CD4-positive, alpha-beta memory T cell (primary cell): ENCODE results near the gene CRIM1. TPM values are rescaled to one million over a fixed set of nuclear protein-coding genes. Genes with fewer than 3 reads are reported as not detected.

Experiments
- CTCF ChIA-PET: fragments of 350-600 bp; sonication (Branson Sonifier 250); formaldehyde crosslinking; loops from one replicate; lab custom pipeline; 2021; ENCODE audit warnings: inconsistent platforms; ENCODE audit not compliant: partially characterized antibody; lab: Charles Lee
- POLR2A ChIA-PET: fragments of 350-600 bp; sonication (Branson Sonifier 250); formaldehyde crosslinking; loops from one replicate; lab custom pipeline; 2021; ENCODE audit not compliant: partially characterized antibody; lab: Charles Lee
- DNase-seq, 5 donors: peaks; one replicate each; pipeline versions ENCODE4 v3.0.0 to v3.0.0-alpha.2; 2020 to 2022; ENCODE audit warnings: mixed read lengths in 1 of 5
- H3K27ac ChIP-seq: one replicate; pipeline ENCODE4 v1.7.0; 2013; ENCODE audit warnings: low read depth, low read length
- H3K27me3 ChIP-seq: 2 replicates; pipeline ENCODE4 v1.7.0; 2013; ENCODE audit warnings: mild to moderate bottlenecking, low read length, moderate library complexity; ENCODE audit not compliant: insufficient read depth
- H3K36me3 ChIP-seq: 2 replicates; pipeline ENCODE4 v1.7.0; 2013; ENCODE audit warnings: mild to moderate bottlenecking, low read length, moderate library complexity; ENCODE audit not compliant: insufficient read depth
- H3K4me1 ChIP-seq: 2 replicates; pipeline ENCODE4 v1.7.0; 2013; ENCODE audit warnings: mild to moderate bottlenecking, low read length, moderate library complexity; ENCODE audit not compliant: insufficient read depth
- H3K4me3 ChIP-seq, 2 donors: one replicate each; pipeline ENCODE4 v1.7.0; 2013; ENCODE audit warnings: low read length in 2 of 2, mild to moderate bottlenecking in 1 of 2
- H3K9me3 ChIP-seq, 2 donors: one replicate each; pipeline ENCODE4 v1.7.0; 2013; ENCODE audit warnings: low read length in 2 of 2, control low read depth in 1 of 2; ENCODE audit not compliant: control insufficient read depth in 1 of 2
- H3K27ac Mint-ChIP-seq, 7 donors: one replicate each; pipeline ENCODE4 v1.8.0; 2020 to 2021; ENCODE audit warnings: mixed read lengths in 7 of 7, mild to moderate bottlenecking in 6 of 7, inconsistent platforms in 3 of 7, moderate library complexity in 3 of 7
- H3K27me3 Mint-ChIP-seq, 2 donors: one replicate each; pipeline ENCODE4 v1.8.0; 2020 to 2021; ENCODE audit warnings: mixed read lengths in 2 of 2
- H3K36me3 Mint-ChIP-seq, 2 donors: one replicate each; pipeline ENCODE4 v1.8.0; 2020 to 2021; ENCODE audit warnings: mixed read lengths in 2 of 2, inconsistent platforms in 1 of 2, mild to moderate bottlenecking in 1 of 2
- H3K4me1 Mint-ChIP-seq, 4 donors: one replicate each; pipeline ENCODE4 v1.8.0; 2020 to 2021; ENCODE audit warnings: mixed read lengths in 4 of 4, mild to moderate bottlenecking in 1 of 4
- H3K4me3 Mint-ChIP-seq, 8 donors: one replicate each; pipeline ENCODE4 v1.8.0; 2020 to 2021; ENCODE audit warnings: mixed read lengths in 8 of 8, mild to moderate bottlenecking in 7 of 8, moderate library complexity in 6 of 8, inconsistent platforms in 3 of 8
- H3K9me3 Mint-ChIP-seq, 8 donors: one replicate each; pipeline ENCODE4 v1.8.0; 2020 to 2021; ENCODE audit warnings: mixed read lengths in 8 of 8, mild to moderate bottlenecking in 5 of 8, inconsistent platforms in 3 of 8, moderate library complexity in 1 of 8
- intact Hi-C: fragments of 100-400 bp; cut with micrococcal nuclease; formaldehyde crosslinking; loops from one replicate; pipeline ENCODE4 v1.15.1; 2023
- polyA plus RNA-seq, 2 donors: library from polyadenylated mRNA; unstranded; fragments of 300-500 nt; fragmentation: Illumina TruSeq; gene quantifications; one replicate each; pipeline ENCODE4 v1.2.3, GENCODE V29; 2021
- total RNA-seq, 2 experiments: library from RNA; stranded (reverse); gene quantifications; one replicate each; pipeline ENCODE4 v1.2.3, GENCODE V29; 2021

CRIM1 gene
- total and polyA plus RNA-seq, 4 experiments from 2014 or later, result 0.91 to 12.0 (median 6.8) TPM; not detected in 1

DNA sequence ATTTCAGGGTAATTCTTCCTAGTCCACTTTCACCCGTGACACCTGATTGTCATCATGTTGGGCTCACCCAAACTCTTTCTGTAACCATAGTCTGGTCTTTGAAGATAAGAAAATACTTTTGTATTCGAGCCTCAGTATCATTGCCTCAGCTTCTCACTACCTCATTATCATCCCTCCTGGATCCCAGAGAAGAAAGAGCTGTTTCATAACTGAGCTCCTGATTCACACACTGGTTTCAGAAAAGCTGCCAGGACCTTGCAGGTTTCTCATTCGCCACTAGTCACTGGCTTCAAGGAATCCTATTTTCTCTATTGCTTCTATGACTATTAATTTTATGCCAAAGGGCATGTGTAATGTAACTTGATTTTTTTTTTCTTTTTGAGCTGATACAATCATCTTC is 2.9 kb upstream of the CRIM1 start:
- POLR2A ChIA-PET, result no interaction called here
- Histone ChIP-seq H3K27ac (no peak overlapping the region), H3K4me3 (no peak overlapping the region), H3K9me3 (no peaks in the 10 kb centered on the region), H3K36me3 (no peaks in the 10 kb centered on the region), H3K4me1 (peaks cover 13% of the 10 kb centered on the region), H3K27me3 (no peaks in the 10 kb centered on the region)
- DNase-seq, result no peak
- intact Hi-C loops, result loop anchor here (1.0 to 10.0 kb wide), 4 partner anchors 155 to 468 kb away; no protein-coding TSS in a partner anchor
- CTCF ChIA-PET, result interaction anchor here (0.8 to 2.2 kb wide), 28 partner anchors 9 to 482 kb away, joined by 3 to 19 read pairs (median 4); no protein-coding TSS in a partner anchor
- Mint-ChIP-seq H3K36me3 (peaks cover 0 to 6% of the 10 kb centered on the region in 2 donors), H3K27me3 (peaks cover 5 to 9% of the 10 kb centered on the region in 2 donors), H3K4me3 (peak overlapping the region in 2 of 8 donors; percentile 5 to 22), H3K4me1 (peaks cover 16 to 32% (median 24%) of the 10 kb centered on the region in 4 donors), H3K9me3 (peaks cover 0 to 2% (median 0%) of the 10 kb centered on the region in 8 donors), H3K27ac (peak overlapping the region in 2 of 7 donors; percentile 18 to 43)

DNA sequence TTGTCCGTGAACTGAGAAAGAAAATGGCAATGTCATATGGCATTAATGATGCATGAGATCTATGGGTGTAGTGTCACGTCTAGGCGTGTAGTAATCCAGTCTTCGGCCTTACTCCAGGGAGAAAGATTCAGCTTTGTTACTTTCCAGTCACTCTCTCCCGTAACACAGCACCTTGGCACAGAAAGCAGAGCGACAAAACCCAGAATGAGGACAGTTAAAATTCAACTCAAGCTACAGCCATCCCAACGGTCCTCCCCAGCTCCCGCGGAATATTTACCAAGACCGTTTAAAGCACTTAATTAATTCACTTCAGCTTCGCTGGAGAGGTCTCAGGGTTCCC is 797 bp upstream of the CRIM1 start:
- peaks cover 0 to 6% of the 10 kb centered on the region in 2 donors for H3K36me3 Mint-ChIP-seq
- CTCF ChIA-PET, result interaction anchor here (0.7 to 1.2 kb wide), 4 partner anchors 8 to 115 kb away, joined by 3 to 4 read pairs (median 3); no protein-coding TSS in a partner anchor
- H3K27ac Mint-ChIP-seq, result peak overlapping the region in 2 of 7 donors; percentile 1 to 20
- Histone ChIP-seq H3K27me3 (peaks cover 5% of the 10 kb centered on the region), H3K27ac (no peak overlapping the region), H3K36me3 (no peaks in the 10 kb centered on the region), H3K9me3 (no peaks in the 10 kb centered on the region), H3K4me3 (peak overlapping the region in 1 of 2 donors; percentile 22), H3K4me1 (peaks cover 28% of the 10 kb centered on the region)
- DNase-seq, result no peak
- peaks cover 24 to 46% (median 34%) of the 10 kb centered on the region in 4 donors for H3K4me1 Mint-ChIP-seq
- H3K9me3 Mint-ChIP-seq, result peaks cover 0 to 2% (median 0%) of the 10 kb centered on the region in 8 donors
- POLR2A ChIA-PET, result interaction anchor here (1.1 kb wide), 1 partner anchor 59 kb away, joined by 3 read pairs; no protein-coding TSS in a partner anchor
- H3K27me3 Mint-ChIP-seq, result peaks cover 11 to 14% of the 10 kb centered on the region in 2 donors
- intact Hi-C loops, result loop anchor here (5.0 to 10.0 kb wide), 3 partner anchors 418 to 470 kb away; no protein-coding TSS in a partner anchor
- peak overlapping the region; percentile 73 to 89 (median 84) for H3K4me3 Mint-ChIP-seq

DNA sequence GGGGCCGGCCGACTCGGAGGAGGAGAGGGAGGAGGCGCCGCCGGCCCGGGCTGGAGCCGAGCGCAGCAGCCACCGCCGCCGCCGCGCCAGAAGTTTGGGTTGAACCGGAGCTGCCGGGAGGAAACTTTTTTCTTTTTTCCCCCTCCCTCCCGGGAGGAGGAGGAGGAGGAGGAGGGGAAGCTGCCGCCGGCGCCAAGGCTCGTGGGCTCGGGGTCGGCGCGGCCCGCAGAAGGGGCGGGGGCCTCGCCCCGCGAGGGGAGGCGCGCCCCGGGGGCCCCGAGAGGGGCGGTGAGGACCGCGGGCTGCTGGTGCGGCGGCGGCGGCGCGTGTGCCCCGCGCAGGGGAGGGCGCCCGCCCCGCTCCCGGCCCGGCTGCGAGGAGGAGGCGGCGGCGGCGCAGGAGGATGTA is 316 bp downstream of the CRIM1 start:
- Mint-ChIP-seq H3K9me3 (peaks cover 0 to 2% (median 0%) of the 10 kb centered on the region in 8 donors), H3K36me3 (peaks cover 0 to 6% of the 10 kb centered on the region in 2 donors), H3K27ac (no peak overlapping the region), H3K4me3 (peak overlapping the region in 1 of 8 donors; percentile 79), H3K27me3 (peaks cover 13 to 14% of the 10 kb centered on the region in 2 donors), H3K4me1 (peaks cover 24 to 46% (median 33%) of the 10 kb centered on the region in 4 donors)
- ChIA-PET CTCF (interaction anchor here (0.7 to 1.2 kb wide), 2 partner anchors 116 to 333 kb away, joined by 3 read pairs; no protein-coding TSS in a partner anchor), POLR2A (interaction anchor here (1.1 kb wide), 1 partner anchor 58 kb away, joined by 3 read pairs; no protein-coding TSS in a partner anchor)
- Histone ChIP-seq H3K4me1 (peaks cover 28% of the 10 kb centered on the region), H3K4me3 (peak overlapping the region in 1 of 2 donors; percentile 22), H3K27ac (no peak overlapping the region), H3K9me3 (no peaks in the 10 kb centered on the region), H3K36me3 (no peaks in the 10 kb centered on the region), H3K27me3 (peaks cover 5% of the 10 kb centered on the region)
- no peak for DNase-seq
- intact Hi-C loops, result loop anchor here (2.0 to 10.0 kb wide), 4 partner anchors 383 to 611 kb away; partner anchors contain the start of gene STRN

DNA sequence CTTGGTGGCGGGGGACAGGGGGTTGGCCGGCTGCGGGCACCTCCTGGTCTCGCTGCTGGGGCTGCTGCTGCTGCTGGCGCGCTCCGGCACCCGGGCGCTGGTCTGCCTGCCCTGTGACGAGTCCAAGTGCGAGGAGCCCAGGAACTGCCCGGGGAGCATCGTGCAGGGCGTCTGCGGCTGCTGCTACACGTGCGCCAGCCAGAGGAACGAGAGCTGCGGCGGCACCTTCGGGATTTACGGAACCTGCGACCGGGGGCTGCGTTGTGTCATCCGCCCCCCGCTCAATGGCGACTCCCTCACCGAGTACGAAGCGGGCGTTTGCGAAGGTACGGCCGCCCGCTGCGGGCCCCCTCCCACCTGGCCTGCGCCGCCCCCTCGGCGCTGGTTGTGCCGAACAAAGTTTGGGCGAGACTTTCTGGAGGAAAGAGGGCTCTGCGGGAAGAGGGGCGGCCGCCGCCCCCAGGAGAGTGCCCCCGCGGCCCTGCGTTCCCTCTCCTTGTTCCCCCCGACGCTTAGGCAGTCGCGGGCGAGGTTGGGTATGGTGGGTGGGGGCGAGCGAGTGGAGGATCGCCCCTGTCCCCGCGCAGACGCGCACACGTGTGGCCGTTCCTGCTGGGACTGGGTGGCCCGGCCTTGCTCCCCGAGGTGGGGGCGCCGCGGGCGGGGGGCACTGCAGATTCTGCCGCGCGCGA is 866 bp downstream of the CRIM1 start:
- Histone ChIP-seq H3K4me3 (peak overlapping the region; percentile 24 to 36), H3K36me3 (no peaks in the 10 kb centered on the region), H3K9me3 (no peaks in the 10 kb centered on the region), H3K27me3 (peaks cover 5% of the 10 kb centered on the region), H3K4me1 (peaks cover 28% of the 10 kb centered on the region), H3K27ac (no peak overlapping the region)
- Mint-ChIP-seq H3K27ac (peak overlapping the region in 2 of 7 donors; percentile 25 to 79), H3K27me3 (peaks cover 14 to 17% of the 10 kb centered on the region in 2 donors), H3K36me3 (peaks cover 0 to 6% of the 10 kb centered on the region in 2 donors), H3K4me3 (peak overlapping the region; percentile 74 to 86 (median 80)), H3K4me1 (peaks cover 24 to 46% (median 33%) of the 10 kb centered on the region in 4 donors), H3K9me3 (peaks cover 0 to 2% (median 0%) of the 10 kb centered on the region in 8 donors)
- intact Hi-C loops, result loop anchor here (2.0 to 10.0 kb wide), 4 partner anchors 384 to 610 kb away; partner anchors contain the start of gene STRN
- peak; percentile 26 to 46 (median 40) for DNase-seq
- POLR2A ChIA-PET, result no interaction called here
- CTCF ChIA-PET, result interaction anchor here (0.7 to 0.8 kb wide), 2 partner anchors 333 to 383 kb away, joined by 3 read pairs; no protein-coding TSS in a partner anchor

DNA sequence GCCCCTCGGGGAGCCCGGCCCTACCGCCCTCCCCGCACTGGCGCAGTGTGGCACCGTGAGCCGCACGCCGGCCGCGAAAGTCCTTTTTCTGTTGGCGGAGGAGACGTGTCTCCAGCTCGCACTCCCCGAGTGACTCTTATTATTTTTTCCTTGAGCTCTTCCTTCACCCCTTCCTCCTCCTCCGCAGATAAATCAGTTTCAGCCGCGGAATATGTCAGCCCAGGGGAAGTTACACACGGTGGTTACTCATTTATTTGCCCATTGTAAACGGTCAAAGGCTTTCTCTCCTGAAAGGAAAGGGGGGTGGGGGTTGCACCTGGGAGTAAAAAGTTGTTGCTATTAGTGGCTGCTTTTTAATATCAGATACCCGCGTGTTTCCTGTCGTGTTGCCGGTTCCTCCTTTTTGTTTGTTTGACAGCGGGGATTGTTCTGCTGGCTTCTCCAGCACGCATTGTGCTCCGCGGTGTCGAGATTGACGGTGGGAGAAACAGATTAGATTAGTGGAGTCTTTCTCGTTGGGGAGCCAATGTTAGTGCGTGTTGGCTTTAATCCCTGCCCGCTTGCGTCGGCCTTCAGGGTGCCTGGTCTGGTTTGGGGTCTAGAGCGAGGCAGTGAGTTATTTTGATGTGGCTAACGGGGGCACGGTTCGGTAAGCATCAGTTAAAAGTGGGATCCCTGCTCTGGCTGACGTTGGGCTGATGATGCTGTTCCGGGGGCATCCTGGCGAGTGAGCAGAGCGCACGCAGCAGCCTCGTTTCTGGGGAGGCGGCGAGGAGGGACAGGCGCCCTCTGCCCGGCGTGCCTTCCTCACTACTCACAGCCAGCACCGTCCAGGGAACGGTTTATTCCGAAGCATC is 1.6 kb downstream of the CRIM1 start:
- peaks cover 24 to 46% (median 33%) of the 10 kb centered on the region in 4 donors for H3K4me1 Mint-ChIP-seq
- Histone ChIP-seq H3K9me3 (no peaks in the 10 kb centered on the region), H3K27me3 (peaks cover 5% of the 10 kb centered on the region), H3K4me3 (peak overlapping the region; percentile 24 to 36), H3K36me3 (no peaks in the 10 kb centered on the region), H3K4me1 (peaks cover 28% of the 10 kb centered on the region), H3K27ac (no peak overlapping the region)
- POLR2A ChIA-PET, result no interaction called here
- peaks cover 14 to 17% of the 10 kb centered on the region in 2 donors for H3K27me3 Mint-ChIP-seq
- intact Hi-C loops, result loop anchor here (1.0 to 10.0 kb wide), 5 partner anchors 111 to 610 kb away; partner anchors contain the start of gene STRN
- H3K9me3 Mint-ChIP-seq, result peaks cover 0 to 2% (median 0%) of the 10 kb centered on the region in 8 donors
- CTCF ChIA-PET, result interaction anchor here (0.8 kb wide), 1 partner anchor 384 kb away, joined by 3 read pairs; no protein-coding TSS in a partner anchor
- peak in 3 of 5 donors; percentile 10 to 25 (median 14) for DNase-seq
- H3K27ac Mint-ChIP-seq, result peak overlapping the region; percentile 18 to 83 (median 44)
- peak overlapping the region; percentile 86 to 98 (median 92) for H3K4me3 Mint-ChIP-seq
- H3K36me3 Mint-ChIP-seq, result peaks cover 0 to 6% of the 10 kb centered on the region in 2 donors

DNA sequence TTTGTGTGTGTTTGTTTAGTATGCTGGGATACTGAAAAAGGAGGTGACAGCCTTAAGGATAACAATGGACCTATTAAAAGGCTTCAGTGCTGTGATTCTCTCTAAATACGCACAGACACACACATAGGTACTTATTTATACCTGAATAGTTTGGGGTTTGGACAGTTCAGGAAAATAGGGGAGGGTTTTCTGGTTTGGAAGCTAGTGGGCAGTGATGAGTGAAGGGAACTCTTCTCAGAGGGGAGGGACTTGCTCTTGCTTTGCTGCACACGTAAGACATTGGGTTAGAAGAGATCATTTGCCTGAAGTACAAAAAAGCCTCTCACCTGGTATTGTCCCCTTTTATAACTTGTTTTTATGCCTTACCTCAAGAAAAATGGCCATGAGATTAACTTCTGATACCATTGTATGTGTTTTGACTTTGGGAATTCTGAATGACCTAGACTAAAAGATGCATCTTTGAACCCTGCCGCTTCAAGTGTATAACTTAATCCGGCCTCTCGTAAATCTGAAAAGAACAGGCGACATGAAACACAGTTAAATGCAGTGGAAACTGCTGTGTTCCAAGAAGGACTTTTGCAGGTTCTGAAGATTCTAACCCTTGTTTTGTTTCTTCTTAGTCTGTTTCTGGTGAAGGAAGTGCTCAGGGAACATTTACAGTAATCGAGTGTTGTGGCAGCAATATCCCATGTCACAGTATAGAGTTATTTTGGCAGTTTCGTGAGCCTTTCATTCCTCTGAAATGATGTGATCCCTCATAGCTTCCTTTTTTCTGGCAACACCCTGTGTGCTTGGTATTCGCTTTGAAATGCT is 2.5 kb downstream of the CRIM1 start:
- Histone ChIP-seq H3K4me1 (peaks cover 28% of the 10 kb centered on the region), H3K27ac (no peak overlapping the region), H3K9me3 (no peaks in the 10 kb centered on the region), H3K27me3 (peaks cover 5% of the 10 kb centered on the region), H3K36me3 (no peaks in the 10 kb centered on the region), H3K4me3 (peak overlapping the region; percentile 24 to 36)
- peak overlapping the region in 3 of 7 donors; percentile 3 to 79 (median 79) for H3K27ac Mint-ChIP-seq
- peaks cover 14 to 17% of the 10 kb centered on the region in 2 donors for H3K27me3 Mint-ChIP-seq
- peaks cover 0 to 2% (median 0%) of the 10 kb centered on the region in 8 donors for H3K9me3 Mint-ChIP-seq
- peak overlapping the region; percentile 86 to 98 (median 92) for H3K4me3 Mint-ChIP-seq
- peaks cover 22 to 37% (median 29%) of the 10 kb centered on the region in 4 donors for H3K4me1 Mint-ChIP-seq
- intact Hi-C loops, result loop anchor here (1.0 to 10.0 kb wide), 5 partner anchors 112 to 609 kb away; partner anchors contain the start of gene STRN
- ChIA-PET CTCF (no interaction called here), POLR2A (no interaction called here)
- DNase-seq, result no peak
- H3K36me3 Mint-ChIP-seq, result peaks cover 0 to 6% of the 10 kb centered on the region in 2 donors
